HepG2 (cell line): Measurements from ENCODE around the gene RPS6KL1. TPM values are rescaled to one million over a fixed set of nuclear protein-coding genes. Genes with fewer than 3 reads are reported as not detected.

Experiments used
- ATAC-seq: fragments of 200-7000 bp; cut with Tn5 transposase; 3 replicates; pipeline ENCODE4 v1.9.1; 2020; ENCODE audit warnings: mild to moderate bottlenecking, moderate library complexity
- BruUV-seq: library from RNA; stranded (reverse); fragments of 400-500 nt; replicated peaks from 2 replicates; lab custom pipeline; 2021; lab: Mats Ljungman, UMichigan
- CTCF ChIA-PET: fragments of 300-600 bp; formaldehyde crosslinking; extraction: SDS; loops from one replicate; lab custom pipeline; 2021; ENCODE audit warnings: low total read pairs, inconsistent platforms, low intra/inter-chr PET ratio; lab: Yijun Ruan, JAX
- POLR2A ChIA-PET: fragments of 350-600 bp; sonication (Branson Sonifier 250); formaldehyde crosslinking; loops from one replicate; lab custom pipeline; 2020; ENCODE audit warnings: antibody characterized with exemption, inconsistent platforms; lab: Yijun Ruan, JAX
- DNase-seq: peaks from one replicate; pipeline ENCODE4 v3.0.0-alpha.2; 2015; ENCODE audit warnings: low spot score
- FAIRE-seq: peaks from 3 replicates; lab custom pipeline; 2011; peaks lifted over from hg19 to GRCh38; lab: Jason Lieb, UNC
- H2AFZ ChIP-seq: one replicate; pipeline ENCODE4 v1.6.1; 2011; ENCODE audit warnings: low read length, inconsistent platforms
- H3K27ac ChIP-seq: fragments of 300-600 bp; 3 replicates; pipeline ENCODE4 v1.8.0; 2011; ENCODE audit warnings: mixed run types, mild to moderate bottlenecking, mixed read lengths, low read length, inconsistent platforms; ENCODE audit not compliant: insufficient read depth; ENCODE audit errors: extremely low read length
- H3K27me3 ChIP-seq, 2 experiments: fragments of 200-600 bp in 1 of 2; 2 replicates in 1 of 2; 3 replicates in 1 of 2; pipeline versions ENCODE4 v1.6.0 to v1.8.0; 2011; ENCODE audit warnings: low read length in 2 of 2, mild to moderate bottlenecking in 2 of 2, moderate library complexity in 2 of 2, inconsistent platforms in 1 of 2; ENCODE audit not compliant: insufficient read depth in 2 of 2, control insufficient read depth in 1 of 2
- H3K36me3 ChIP-seq, 2 experiments: fragments of 200-600 bp in 1 of 2; replicated peaks in 1 of 2; 2 replicates in 1 of 2; 3 replicates in 1 of 2; pipeline versions ENCODE4 v1.5.1 to v1.8.0; 2011; ENCODE audit warnings: low read length in 2 of 2, inconsistent platforms in 1 of 2; ENCODE audit not compliant: insufficient read depth in 2 of 2, control insufficient read depth in 1 of 2
- H3K4me1 ChIP-seq: 2 replicates; pipeline ENCODE4 v1.5.1; 2012; ENCODE audit warnings: low read length, inconsistent platforms; ENCODE audit not compliant: insufficient read depth
- H3K4me2 ChIP-seq: 2 replicates; pipeline ENCODE4 v1.6.0; 2011; ENCODE audit warnings: low read depth, low read length, inconsistent platforms
- H3K4me3 ChIP-seq, 3 experiments: fragments of 200-600 bp in 1 of 3; sonication (generic), shearing (Covaris generic) in 1 of 3; replicated peaks in 1 of 3; 2 replicates each; pipeline ENCODE4 v1.5.1; 2011 to 2016; ENCODE audit warnings: low read length in 3 of 3, inconsistent platforms in 2 of 3, low read depth in 2 of 3, mild to moderate bottlenecking in 2 of 3, control low read depth in 1 of 3, mixed read lengths in 1 of 3; ENCODE audit not compliant: insufficient read depth in 1 of 3
- H3K79me2 ChIP-seq: one replicate; pipeline ENCODE4 v1.6.1; 2011; ENCODE audit warnings: low read length, inconsistent platforms; ENCODE audit not compliant: insufficient read depth
- H3K9ac ChIP-seq: 2 replicates; pipeline ENCODE4 v1.6.0; 2011; ENCODE audit warnings: mild to moderate bottlenecking, low read depth, low read length, inconsistent platforms; ENCODE audit not compliant: insufficient read depth
- H3K9me3 ChIP-seq: 2 replicates; pipeline ENCODE4 v1.5.1; 2012; ENCODE audit warnings: mild to moderate bottlenecking, low read length
- H4K20me1 ChIP-seq: 2 replicates; pipeline ENCODE4 v1.6.0; 2011; ENCODE audit warnings: inconsistent platforms, mild to moderate bottlenecking, low read length, moderate library complexity; ENCODE audit not compliant: insufficient read depth
- SCMH1 ChIP-seq: sonication (generic); formaldehyde crosslinking; IDR thresholded peaks from 2 replicates; pipeline ENCODE4 v1.9.0; 2021; ENCODE audit warnings: missing genetic modification reagents, mild to moderate bottlenecking, borderline replicate concordance
- SP5 ChIP-seq: IDR thresholded peaks from 2 replicates; pipeline ENCODE4 v1.6.1; 2016; ENCODE audit warnings: low read depth, borderline replicate concordance
- ZBTB4 ChIP-seq: sonication (generic); formaldehyde crosslinking; IDR thresholded peaks from 2 replicates; pipeline ENCODE4 v1.4.0; 2020; ENCODE audit warnings: missing genetic modification reagents, mild to moderate bottlenecking, borderline replicate concordance
- ZNF549 ChIP-seq: sonication (generic); formaldehyde crosslinking; IDR thresholded peaks from 2 replicates; pipeline ENCODE4 v1.5.0; 2020; ENCODE audit warnings: missing genetic modification reagents
- WGBS: methylation state at CpG from one replicate; pipeline ENCODE4 v1.1.6; 2017; ENCODE audit warnings: low lambda C conversion rate; 5-methylcytosine and 5-hydroxymethylcytosine counted together
- in situ Hi-C: cut with HindIII; loops from 2 replicates; pipeline ENCODE4 v1.10.0; 2017; ENCODE audit warnings: low pct_unique_long_range_greater_than_20kb; ENCODE audit not compliant: extremely low pct_ligation_motif_present
- intact Hi-C: fragments of 100-400 bp; cut with micrococcal nuclease; formaldehyde crosslinking; loops from one replicate; pipeline ENCODE4 v1.10.0; 2022; ENCODE audit not compliant: unreplicated experiment
- polyA plus RNA-seq, 8 experiments: library from polyadenylated mRNA; depleted of rRNA in 3 of 8; stranded (reverse) in 7 of 8; unstranded in 1 of 8; fragments of >200 nt; fragmentation: Illumina TruSeq in 4 of 8; extraction: Trizol in 4 of 8; gene quantifications; 2 replicates each; pipeline versions ENCODE4 v1.2.1 to v1.2.3, GENCODE V29; 2011 to 2016; ENCODE audit warnings: low read depth in 4 of 8, missing spikeins in 1 of 8, mixed read lengths in 1 of 8; ENCODE audit not compliant: insufficient read depth in 1 of 8
- total RNA-seq, 5 experiments: library from RNA; depleted of rRNA; stranded (reverse); fragments of >200 nt; fragmentation: Illumina TruSeq; extraction: Trizol; gene quantifications; 2 replicates each; pipeline ENCODE4 v1.2.3, GENCODE V29; 2016; ENCODE audit warnings: low read depth in 1 of 5
- TF ChIP-seq, protein P1 (sequence below): sonication (generic); formaldehyde crosslinking; IDR thresholded peaks from 2 replicates; pipeline ENCODE4 v1.8.0; 2022; ENCODE audit warnings: low read depth, missing genetic modification reagents
- TF ChIP-seq, protein P2 (sequence below): IDR thresholded peaks from 2 replicates; pipeline ENCODE4 v1.6.1; 2016; ENCODE audit warnings: low read depth, missing genetic modification reagents, missing compliant biosample characterization

Gene RPS6KL1
- total and polyA plus RNA-seq, 2 of the 13 experiments (the other 11 are each of a cell fraction or from before 2014, with no cell fraction given): 6.5 to 11.5 TPM

DNA sequence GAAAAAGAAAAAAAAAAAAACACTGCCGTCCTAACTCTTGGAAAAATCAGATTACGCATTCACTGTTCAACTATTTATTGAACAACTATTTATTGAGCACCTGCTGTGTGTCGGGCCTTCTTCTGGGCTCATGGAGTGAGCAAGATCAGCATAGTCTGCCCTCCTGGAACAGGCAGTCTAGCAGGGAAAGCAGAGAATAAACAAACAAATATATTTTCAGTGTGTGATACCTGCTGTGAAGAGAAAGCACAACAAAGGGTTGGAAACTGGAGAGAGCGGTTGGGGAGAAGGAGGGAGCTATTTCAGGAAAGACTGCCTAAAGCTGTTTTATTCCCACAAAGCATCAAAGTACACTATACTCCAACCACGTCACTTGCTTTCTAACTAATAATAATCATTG lies 57.9 kb downstream of the RPS6KL1 start:
- Histone ChIP-seq H3K9ac (no peak overlapping the region), H3K4me1 (peaks cover 20% of the 10 kb centered on the region), H3K4me2 (no peak overlapping the region), H3K79me2 (no peaks in the 10 kb centered on the region), H3K36me3 (no peaks in the 10 kb centered on the region), H3K9me3 (no peaks in the 10 kb centered on the region), H3K27me3 (peaks cover 2 to 4% of the 10 kb centered on the region in 2 experiments; a peak in 1 of 5 replicates), H2AFZ (no peak overlapping the region), H3K4me3 (no peak overlapping the region), H3K27ac (no peak overlapping the region), H4K20me1 (no peaks in the 10 kb centered on the region)
- ATAC-seq (no peak), FAIRE-seq (no peak), DNase-seq (no peak)
- 76% methylated on average over 5 of the region's 5 CpGs for WGBS
- BruUV-seq: no TSS peak
- TF ChIP-seq SP5 (CRISPR knock-in tag) (no peak), ZNF549 (no peak), SCMH1 (CRISPR knock-in tag) (no peak), ZBTB4 (CRISPR knock-in tag) (no peak)
- TF ChIP-seq, protein P1, sequence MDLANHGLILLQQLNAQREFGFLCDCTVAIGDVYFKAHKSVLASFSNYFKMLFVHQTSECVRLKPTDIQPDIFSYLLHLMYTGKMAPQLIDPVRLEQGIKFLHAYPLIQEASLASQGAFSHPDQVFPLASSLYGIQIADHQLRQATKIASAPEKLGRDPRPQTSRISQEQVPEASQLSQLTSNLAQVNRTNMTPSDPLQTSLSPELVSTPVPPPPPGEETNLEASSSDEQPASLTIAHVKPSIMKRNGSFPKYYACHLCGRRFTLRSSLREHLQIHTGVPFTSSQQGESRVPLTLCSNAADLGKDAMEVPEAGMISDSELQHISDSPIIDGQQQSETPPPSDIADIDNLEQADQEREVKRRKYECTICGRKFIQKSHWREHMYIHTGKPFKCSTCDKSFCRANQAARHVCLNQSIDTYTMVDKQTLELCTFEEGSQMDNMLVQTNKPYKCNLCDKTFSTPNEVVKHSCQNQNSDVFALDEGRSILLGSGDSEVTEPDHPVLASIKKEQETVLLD (CRISPR knock-in tag): no peak
- TF ChIP-seq, protein P2, sequence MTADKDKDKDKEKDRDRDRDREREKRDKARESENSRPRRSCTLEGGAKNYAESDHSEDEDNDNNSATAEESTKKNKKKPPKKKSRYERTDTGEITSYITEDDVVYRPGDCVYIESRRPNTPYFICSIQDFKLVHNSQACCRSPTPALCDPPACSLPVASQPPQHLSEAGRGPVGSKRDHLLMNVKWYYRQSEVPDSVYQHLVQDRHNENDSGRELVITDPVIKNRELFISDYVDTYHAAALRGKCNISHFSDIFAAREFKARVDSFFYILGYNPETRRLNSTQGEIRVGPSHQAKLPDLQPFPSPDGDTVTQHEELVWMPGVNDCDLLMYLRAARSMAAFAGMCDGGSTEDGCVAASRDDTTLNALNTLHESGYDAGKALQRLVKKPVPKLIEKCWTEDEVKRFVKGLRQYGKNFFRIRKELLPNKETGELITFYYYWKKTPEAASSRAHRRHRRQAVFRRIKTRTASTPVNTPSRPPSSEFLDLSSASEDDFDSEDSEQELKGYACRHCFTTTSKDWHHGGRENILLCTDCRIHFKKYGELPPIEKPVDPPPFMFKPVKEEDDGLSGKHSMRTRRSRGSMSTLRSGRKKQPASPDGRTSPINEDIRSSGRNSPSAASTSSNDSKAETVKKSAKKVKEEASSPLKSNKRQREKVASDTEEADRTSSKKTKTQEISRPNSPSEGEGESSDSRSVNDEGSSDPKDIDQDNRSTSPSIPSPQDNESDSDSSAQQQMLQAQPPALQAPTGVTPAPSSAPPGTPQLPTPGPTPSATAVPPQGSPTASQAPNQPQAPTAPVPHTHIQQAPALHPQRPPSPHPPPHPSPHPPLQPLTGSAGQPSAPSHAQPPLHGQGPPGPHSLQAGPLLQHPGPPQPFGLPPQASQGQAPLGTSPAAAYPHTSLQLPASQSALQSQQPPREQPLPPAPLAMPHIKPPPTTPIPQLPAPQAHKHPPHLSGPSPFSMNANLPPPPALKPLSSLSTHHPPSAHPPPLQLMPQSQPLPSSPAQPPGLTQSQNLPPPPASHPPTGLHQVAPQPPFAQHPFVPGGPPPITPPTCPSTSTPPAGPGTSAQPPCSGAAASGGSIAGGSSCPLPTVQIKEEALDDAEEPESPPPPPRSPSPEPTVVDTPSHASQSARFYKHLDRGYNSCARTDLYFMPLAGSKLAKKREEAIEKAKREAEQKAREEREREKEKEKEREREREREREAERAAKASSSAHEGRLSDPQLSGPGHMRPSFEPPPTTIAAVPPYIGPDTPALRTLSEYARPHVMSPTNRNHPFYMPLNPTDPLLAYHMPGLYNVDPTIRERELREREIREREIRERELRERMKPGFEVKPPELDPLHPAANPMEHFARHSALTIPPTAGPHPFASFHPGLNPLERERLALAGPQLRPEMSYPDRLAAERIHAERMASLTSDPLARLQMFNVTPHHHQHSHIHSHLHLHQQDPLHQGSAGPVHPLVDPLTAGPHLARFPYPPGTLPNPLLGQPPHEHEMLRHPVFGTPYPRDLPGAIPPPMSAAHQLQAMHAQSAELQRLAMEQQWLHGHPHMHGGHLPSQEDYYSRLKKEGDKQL (CRISPR knock-in tag): no peak
- in situ Hi-C loops: no loop called here
- ChIA-PET CTCF (interaction anchor here (1.1 kb wide), 1 partner anchor 41 kb away, joined by 4 read pairs; no protein-coding TSS in a partner anchor), POLR2A (no interaction called here)
- intact Hi-C loops: no loop called here
